HG03565 (cell line): Measurements from ENCODE around the gene NPR3.

Source experiments
- ATAC-seq: cut with Tn5 transposase; IDR thresholded peaks from one replicate; pipeline ENCODE4 v1.9.1; 2021; ENCODE audit warnings: mild to moderate bottlenecking, moderate library complexity; ENCODE audit not compliant: unreplicated experiment

NPR3 gene

GRCh38 chr5:32711681-32712480 lies 760 bp downstream of the NPR3 start:
- no peak for ATAC-seq

- ATAC-seq, result no peak
Measured at GRCh38 chr5:32712481-32713360, 1.6 kb downstream of the NPR3 start.

- ATAC-seq, result no peak
Measured at GRCh38 chr5:32713361-32713769, 2.2 kb downstream of the NPR3 start.

- no peak for ATAC-seq
Measured at GRCh38 chr5:32713770-32714381, 2.8 kb downstream of the NPR3 start.

GRCh38 chr5:32714836-32715235 lies 3.7 kb downstream of the NPR3 start:
- no peak for ATAC-seq

- ATAC-seq, result no peak
Measured at GRCh38 chr5:32720300-32720699, 9.2 kb downstream of the NPR3 start.

GRCh38 chr5:32721626-32722025 lies 10.5 kb downstream of the NPR3 start:
- no peak for ATAC-seq

- ATAC-seq, result no peak
Measured at GRCh38 chr5:32722957-32723356, 11.8 kb downstream of the NPR3 start.

GRCh38 chr5:32724526-32724925 lies 13.4 kb downstream of the NPR3 start:
- no peak for ATAC-seq

- no peak for ATAC-seq
Measured at GRCh38 chr5:32726086-32726557, 15.0 kb downstream of the NPR3 start.

GRCh38 chr5:32729651-32730050 lies 18.5 kb downstream of the NPR3 start:
- ATAC-seq, result no peak

GRCh38 chr5:32733590-32734340 lies 22.6 kb downstream of the NPR3 start:
- no peak for ATAC-seq

- no peak for ATAC-seq
Measured at GRCh38 chr5:32734827-32735378, 23.8 kb downstream of the NPR3 start.

- ATAC-seq, result no peak
Measured at GRCh38 chr5:32735512-32735911, 24.4 kb downstream of the NPR3 start.

GRCh38 chr5:32736842-32737241 lies 25.7 kb downstream of the NPR3 start:
- ATAC-seq, result no peak

GRCh38 chr5:32740651-32741050 lies 29.5 kb downstream of the NPR3 start:
- ATAC-seq, result no peak

GRCh38 chr5:32745317-32745716 lies 34.2 kb downstream of the NPR3 start:
- no peak for ATAC-seq

- ATAC-seq, result no peak
Measured at GRCh38 chr5:32752411-32752810, 41.3 kb downstream of the NPR3 start.

GRCh38 chr5:32753051-32753450 lies 41.9 kb downstream of the NPR3 start:
- no peak for ATAC-seq

GRCh38 chr5:32753765-32754164 lies 42.6 kb downstream of the NPR3 start:
- ATAC-seq, result no peak
